Thymus (tissue), 11 donors: Measurements from ENCODE around the gene FAM229B. TPM values are rescaled to one million over a fixed set of nuclear protein-coding genes. Genes with fewer than 3 reads are reported as not detected.

Experiments used
- DNase-seq, 9 donors: peaks; one replicate each; pipeline ENCODE4 v3.0.0-alpha.2; 2013; ENCODE audit warnings: low spot score in 9 of 9, low read depth in 6 of 9, missing footprints in 1 of 9
- H3K27ac ChIP-seq, 2 donors: one replicate each; pipeline ENCODE4 v1.5.1; 2013; ENCODE audit warnings: control low read depth in 1 of 2, low read depth in 1 of 2, low read length in 1 of 2, mild to moderate bottlenecking in 1 of 2, moderate library complexity in 1 of 2
- H3K27me3 ChIP-seq, 2 donors: one replicate each; pipeline ENCODE4 v1.5.1; 2013; ENCODE audit warnings: low read length in 1 of 2; ENCODE audit not compliant: control insufficient read depth in 2 of 2, insufficient read depth in 1 of 2
- H3K36me3 ChIP-seq, 2 donors: one replicate each; pipeline ENCODE4 v1.5.1; 2013; ENCODE audit warnings: low read length in 1 of 2, mild to moderate bottlenecking in 1 of 2, moderate library complexity in 1 of 2; ENCODE audit not compliant: control insufficient read depth in 2 of 2, insufficient read depth in 2 of 2
- H3K4me1 ChIP-seq, 2 donors: one replicate each; pipeline ENCODE4 v1.5.1; 2013; ENCODE audit warnings: low read length in 2 of 2; ENCODE audit not compliant: control insufficient read depth in 2 of 2, insufficient read depth in 2 of 2
- H3K4me3 ChIP-seq, 2 donors: one replicate each; pipeline ENCODE4 v1.5.1; 2013; ENCODE audit warnings: low read length in 2 of 2, control low read depth in 1 of 2, mild to moderate bottlenecking in 1 of 2
- H3K9me3 ChIP-seq, 2 donors: one replicate each; pipeline ENCODE4 v1.5.1; 2013; ENCODE audit warnings: low read length in 1 of 2, mild to moderate bottlenecking in 1 of 2; ENCODE audit not compliant: control insufficient read depth in 2 of 2, insufficient read depth in 1 of 2
- WGBS: extraction: QIAGEN DNeasy Blood & Tissue Kit; methylation state at CpG from one replicate; pipeline ENCODE4 v1.1.7; 2013; 5-methylcytosine and 5-hydroxymethylcytosine counted together
- polyA plus RNA-seq: library from polyadenylated mRNA; stranded (reverse); fragments of 200-250 nt; gene quantifications from one replicate; pipeline ENCODE4 v1.2.3, GENCODE V29; 2013
- total RNA-seq: library from RNA; stranded (reverse); fragments of 120-200 nt; gene quantifications from one replicate; pipeline ENCODE4 v1.2.4, GENCODE V29; 2013
- donor health status: healthy.

FAM229B gene
- total and polyA plus RNA-seq, 2 donors: 17.9 to 20.4 TPM

DNA sequence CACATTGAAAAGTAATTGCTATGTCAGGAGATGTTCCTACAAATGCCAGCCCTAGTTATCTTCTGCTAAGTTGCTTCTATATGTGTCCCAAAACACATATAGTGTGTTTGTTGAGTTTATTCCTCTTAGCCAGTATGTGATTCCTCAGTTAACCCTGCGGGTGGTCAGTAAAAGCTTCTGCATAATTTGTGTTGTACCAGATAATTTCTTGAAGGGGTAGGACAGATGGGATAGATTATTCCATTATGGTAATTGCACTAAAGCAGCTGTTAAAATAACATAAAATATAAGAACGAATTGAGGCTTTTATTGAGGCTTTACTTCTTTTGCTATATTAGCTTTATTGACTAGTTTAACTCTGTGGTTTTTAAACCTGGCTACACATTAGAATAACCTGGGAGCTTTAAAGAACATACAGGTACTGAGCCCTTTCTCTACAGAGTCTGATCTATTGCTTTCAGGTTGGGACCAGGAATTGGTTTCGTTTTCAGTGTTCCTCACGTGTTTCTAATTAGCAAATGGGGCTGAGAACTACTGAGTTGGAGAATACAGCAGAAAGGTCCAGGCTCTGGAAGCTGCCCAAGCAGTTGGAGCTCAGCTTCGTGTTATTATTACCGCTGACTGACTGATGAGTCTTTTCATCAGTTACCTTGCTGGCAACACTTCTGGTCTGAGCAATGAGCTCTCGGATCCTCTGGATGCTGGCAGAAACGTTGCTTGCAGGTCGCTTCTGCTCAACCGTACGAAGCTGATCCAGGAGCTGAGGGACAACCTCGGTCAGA is 56.9 kb downstream of the FAM229B start:
- no peaks in the 10 kb centered on the region for H3K9me3 ChIP-seq
- H3K4me3 ChIP-seq: no peak overlapping the region
- WGBS: 97% methylated on average over 12 of the region's 12 CpGs
- DNase-seq: no peak
- no peaks in the 10 kb centered on the region for H3K27me3 ChIP-seq
- H3K4me1 ChIP-seq: no peaks in the 10 kb centered on the region
- no peak overlapping the region for H3K27ac ChIP-seq
- no peaks in the 10 kb centered on the region for H3K36me3 ChIP-seq

DNA sequence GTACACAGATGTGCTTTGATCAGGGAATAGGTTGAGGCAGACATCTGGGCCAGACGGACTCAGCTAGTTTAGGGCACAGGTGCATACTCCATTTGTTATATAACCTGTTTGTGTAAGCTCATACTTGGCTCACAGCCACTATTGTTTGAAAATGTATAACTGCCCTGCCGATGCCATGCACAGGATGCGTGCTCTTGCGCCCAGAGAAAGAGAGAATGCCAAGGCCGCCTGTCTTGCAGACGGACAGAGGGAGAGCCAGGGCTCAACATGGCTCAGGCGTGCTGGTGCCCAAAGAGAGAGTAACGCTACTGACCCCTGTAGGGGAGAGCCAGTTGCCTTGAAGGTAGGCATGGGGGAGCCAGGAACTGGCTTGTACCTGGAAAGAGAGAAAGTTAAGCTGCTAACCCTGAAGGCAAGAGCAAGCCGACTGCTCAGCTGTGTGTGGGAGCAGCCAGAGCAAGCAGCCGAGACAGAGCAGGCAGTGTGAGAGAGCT is 57.7 kb downstream of the FAM229B start:
- 96% methylated on average over 10 of the region's 10 CpGs for WGBS
- H3K9me3 ChIP-seq: no peaks in the 10 kb centered on the region
- no peaks in the 10 kb centered on the region for H3K27me3 ChIP-seq
- no peak overlapping the region for H3K4me3 ChIP-seq
- no peak for DNase-seq
- no peak overlapping the region for H3K27ac ChIP-seq
- H3K36me3 ChIP-seq: no peaks in the 10 kb centered on the region
- no peaks in the 10 kb centered on the region for H3K4me1 ChIP-seq

DNA sequence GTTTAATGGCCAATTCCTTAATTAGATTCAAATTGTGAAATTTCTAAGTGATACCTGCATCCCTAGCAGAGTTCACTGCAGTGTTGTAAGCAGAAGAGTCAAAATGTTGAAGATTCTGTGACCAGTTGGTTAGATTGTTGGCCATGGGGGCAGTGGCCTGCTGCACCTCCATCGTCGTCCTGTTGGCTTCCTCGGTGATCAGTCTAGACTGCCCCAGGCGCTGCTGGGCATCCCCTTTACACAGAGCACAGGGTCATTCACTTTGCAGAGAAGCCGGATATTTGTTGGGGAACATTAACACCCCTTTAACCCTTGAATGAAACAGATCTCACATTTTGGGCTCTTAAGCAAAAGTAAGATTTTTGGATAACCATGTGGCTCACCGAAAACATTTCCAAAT is 60.7 kb downstream of the FAM229B start:
- no peaks in the 10 kb centered on the region for H3K4me1 ChIP-seq
- H3K27ac ChIP-seq: no peak overlapping the region
- no peak for DNase-seq
- no peaks in the 10 kb centered on the region for H3K36me3 ChIP-seq
- no peaks in the 10 kb centered on the region for H3K9me3 ChIP-seq
- H3K4me3 ChIP-seq: no peak overlapping the region
- H3K27me3 ChIP-seq: no peaks in the 10 kb centered on the region
- 98% methylated on average over 6 of the region's 6 CpGs for WGBS

DNA sequence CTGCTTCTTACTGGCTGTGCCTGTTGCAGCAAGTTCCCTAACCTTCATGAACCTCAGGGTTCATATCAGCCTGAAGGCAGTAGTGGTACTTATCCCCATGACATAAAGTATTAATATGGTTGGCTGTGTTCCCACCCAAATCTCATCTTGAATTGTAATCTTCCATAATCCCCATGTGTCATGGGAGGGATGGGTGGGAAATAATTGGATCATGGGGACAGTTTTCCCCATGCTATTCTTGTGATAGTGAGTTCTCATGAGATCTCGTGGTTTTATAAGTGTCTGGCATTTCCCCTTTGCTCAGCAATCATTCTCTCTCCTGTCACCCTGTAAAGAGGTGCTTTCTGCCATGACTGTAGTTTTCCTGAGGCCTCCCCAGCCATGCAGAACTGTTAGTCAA is 61.8 kb downstream of the FAM229B start:
- 60% methylated on average over 1 of the region's 1 CpG for WGBS
- no peaks in the 10 kb centered on the region for H3K9me3 ChIP-seq
- no peaks in the 10 kb centered on the region for H3K27me3 ChIP-seq
- no peak overlapping the region for H3K4me3 ChIP-seq
- no peaks in the 10 kb centered on the region for H3K36me3 ChIP-seq
- H3K27ac ChIP-seq: no peak overlapping the region
- no peaks in the 10 kb centered on the region for H3K4me1 ChIP-seq
- no peak for DNase-seq

DNA sequence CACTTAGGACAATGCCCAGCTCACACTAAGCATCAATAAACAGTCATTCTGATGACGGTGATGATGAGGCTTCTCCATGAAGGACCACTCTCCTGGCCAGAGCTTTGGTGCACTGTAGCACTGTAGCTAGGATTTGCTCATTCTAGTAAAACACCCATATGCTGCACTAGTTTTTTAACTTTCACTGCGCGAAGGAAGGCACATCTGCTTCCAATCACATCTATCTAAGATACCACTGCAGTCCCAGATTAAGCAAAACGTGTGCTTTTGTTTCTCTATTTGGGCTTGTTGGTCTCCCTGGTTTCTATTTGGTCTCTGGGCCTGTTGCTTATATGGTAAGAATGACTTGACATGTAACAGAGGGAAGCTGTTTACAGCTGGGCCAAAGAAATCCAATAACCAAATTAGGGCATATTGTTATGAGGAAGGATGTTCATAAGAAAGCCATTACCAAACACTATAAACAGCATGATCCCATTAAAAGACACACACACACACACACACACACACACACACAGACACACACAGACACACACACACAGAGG is 62.4 kb downstream of the FAM229B start:
- no peak overlapping the region for H3K27ac ChIP-seq
- DNase-seq: no peak
- H3K36me3 ChIP-seq: no peaks in the 10 kb centered on the region
- H3K27me3 ChIP-seq: no peaks in the 10 kb centered on the region
- no peak overlapping the region for H3K4me3 ChIP-seq
- WGBS: 94% methylated on average over 4 of the region's 4 CpGs
- no peaks in the 10 kb centered on the region for H3K9me3 ChIP-seq
- no peaks in the 10 kb centered on the region for H3K4me1 ChIP-seq

DNA sequence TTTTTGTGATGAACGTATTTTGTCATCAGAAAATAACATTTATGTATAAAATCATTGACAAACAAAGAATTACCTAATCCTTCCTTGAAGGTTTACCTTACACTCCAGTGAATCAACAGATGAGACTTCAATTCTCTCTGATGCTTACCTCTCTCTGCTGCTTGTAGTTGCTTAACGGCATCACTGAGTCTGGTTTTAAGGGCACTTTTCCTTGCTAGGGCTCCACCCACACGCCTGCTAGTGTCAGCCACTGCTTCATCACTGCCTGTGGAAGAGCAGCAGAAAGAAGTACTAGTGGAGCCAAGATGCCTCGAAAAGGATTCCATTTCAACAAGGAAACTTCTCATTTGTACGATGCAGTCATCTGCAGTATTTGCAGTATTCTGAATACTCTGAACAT is 63.0 kb downstream of the FAM229B start:
- no peaks in the 10 kb centered on the region for H3K9me3 ChIP-seq
- no peaks in the 10 kb centered on the region for H3K27me3 ChIP-seq
- no peaks in the 10 kb centered on the region for H3K4me1 ChIP-seq
- no peak overlapping the region for H3K4me3 ChIP-seq
- 96% methylated on average over 5 of the region's 5 CpGs for WGBS
- H3K27ac ChIP-seq: no peak overlapping the region
- DNase-seq: no peak
- no peaks in the 10 kb centered on the region for H3K36me3 ChIP-seq

Other genes starting within 250 kb of the FAM229B start
- 97.6 TPM for gene FYN, start 214.1 kb upstream of the FAM229B start, total RNA-seq
- gene FYN, start 214.1 kb upstream of the FAM229B start, polyA plus RNA-seq: 93.9 TPM
- gene CCN6, start 33.5 kb upstream of the FAM229B start, total RNA-seq: not detected
- 0.18 TPM for gene CCN6, start 33.5 kb upstream of the FAM229B start, polyA plus RNA-seq
- 14.3 TPM for gene TUBE1, start 109 bp upstream of the FAM229B start, total RNA-seq
- gene TUBE1, start 109 bp upstream of the FAM229B start, polyA plus RNA-seq: 24.9 TPM
- 15.2 TPM for gene LAMA4, start 167.0 kb downstream of the FAM229B start, total RNA-seq
- 3.0 TPM for gene LAMA4, start 167.0 kb downstream of the FAM229B start, polyA plus RNA-seq